ENCODE measurements around the gene ENOPH1. TPM values are rescaled to one million over a fixed set of nuclear protein-coding genes. Genes with fewer than 3 reads are reported as not detected.

The ENOPH1 gene
- total RNA-seq, 1 donor from 2014 or later = 29.7 TPM

DNA sequence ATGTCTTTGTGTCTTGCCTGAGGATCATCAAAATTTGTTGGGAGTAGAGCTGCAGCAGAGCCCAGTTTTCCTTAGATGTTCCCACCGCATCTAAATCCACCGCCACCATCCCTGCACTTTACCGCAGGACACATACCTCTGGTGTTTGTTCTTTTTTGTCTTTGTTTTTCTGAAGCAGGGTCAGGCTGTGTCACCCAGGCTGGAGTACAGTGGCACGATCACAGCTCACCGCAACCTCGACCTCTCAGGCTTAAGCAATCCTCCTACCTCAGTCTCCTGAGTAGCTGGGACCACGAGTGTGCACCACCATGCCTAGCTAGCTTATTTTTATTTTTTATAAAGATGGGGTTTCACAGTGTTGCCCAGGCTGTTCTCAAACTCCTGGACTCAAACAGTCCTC, 4.6 kb downstream of the ENOPH1 start:
- Histone ChIP-seq H3K27me3 (no peaks in the 10 kb centered on the region), H3K27ac (no peak overlapping the region), H3K4me3 (no peak overlapping the region), H3K9me3 (no peaks in the 10 kb centered on the region), H3K36me3 (no peaks in the 10 kb centered on the region), H3K4me1 (peaks cover 20% of the 10 kb centered on the region)
- TF ChIP-seq, protein P1, sequence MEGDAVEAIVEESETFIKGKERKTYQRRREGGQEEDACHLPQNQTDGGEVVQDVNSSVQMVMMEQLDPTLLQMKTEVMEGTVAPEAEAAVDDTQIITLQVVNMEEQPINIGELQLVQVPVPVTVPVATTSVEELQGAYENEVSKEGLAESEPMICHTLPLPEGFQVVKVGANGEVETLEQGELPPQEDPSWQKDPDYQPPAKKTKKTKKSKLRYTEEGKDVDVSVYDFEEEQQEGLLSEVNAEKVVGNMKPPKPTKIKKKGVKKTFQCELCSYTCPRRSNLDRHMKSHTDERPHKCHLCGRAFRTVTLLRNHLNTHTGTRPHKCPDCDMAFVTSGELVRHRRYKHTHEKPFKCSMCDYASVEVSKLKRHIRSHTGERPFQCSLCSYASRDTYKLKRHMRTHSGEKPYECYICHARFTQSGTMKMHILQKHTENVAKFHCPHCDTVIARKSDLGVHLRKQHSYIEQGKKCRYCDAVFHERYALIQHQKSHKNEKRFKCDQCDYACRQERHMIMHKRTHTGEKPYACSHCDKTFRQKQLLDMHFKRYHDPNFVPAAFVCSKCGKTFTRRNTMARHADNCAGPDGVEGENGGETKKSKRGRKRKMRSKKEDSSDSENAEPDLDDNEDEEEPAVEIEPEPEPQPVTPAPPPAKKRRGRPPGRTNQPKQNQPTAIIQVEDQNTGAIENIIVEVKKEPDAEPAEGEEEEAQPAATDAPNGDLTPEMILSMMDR (IDR thresholded peaks at IDR 0.05) = no peak
- intact Hi-C loops (cut with DNase I) = no loop called here
- DNase-seq = no peak
- ATAC-seq = no peak

GRCh38 chr4:82436130-82436529, 5.7 kb downstream of the ENOPH1 start:
- Histone ChIP-seq H3K4me1 (peaks cover 19% of the 10 kb centered on the region), H3K36me3 (no peaks in the 10 kb centered on the region), H3K27ac (no peak overlapping the region), H3K27me3 (no peaks in the 10 kb centered on the region), H3K9me3 (no peaks in the 10 kb centered on the region), H3K4me3 (no peak overlapping the region)
- TF ChIP-seq, protein P1 (IDR thresholded peaks at IDR 0.05) = no peak
- no peak for ATAC-seq
- intact Hi-C loops (cut with DNase I) = no loop called here
- DNase-seq = no peak

DNA sequence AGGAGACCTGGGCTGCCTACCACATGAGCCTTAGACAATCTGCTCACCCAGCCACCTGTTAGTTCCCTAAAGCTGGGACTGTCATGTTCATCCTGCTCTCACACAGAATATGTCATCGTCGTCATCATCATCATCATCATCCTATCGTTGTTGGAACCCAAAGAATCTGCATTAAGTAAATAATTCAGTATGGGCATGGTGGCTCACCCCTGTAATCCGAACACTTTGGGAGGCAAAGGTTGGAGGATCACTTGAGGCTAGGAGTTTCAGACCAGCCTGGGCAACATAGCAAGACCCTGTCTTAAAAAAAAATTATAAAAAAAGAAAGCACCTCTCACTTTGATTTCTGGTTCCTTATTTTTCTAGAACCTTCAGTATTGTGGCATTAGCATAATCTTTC, 6.4 kb downstream of the ENOPH1 start:
- TF ChIP-seq, protein P1 (IDR thresholded peaks at IDR 0.05) = no peak
- H3K27ac ChIP-seq = no peak overlapping the region
- H3K36me3 ChIP-seq = no peaks in the 10 kb centered on the region
- H3K4me1 ChIP-seq = peaks cover 12% of the 10 kb centered on the region
- no peak overlapping the region for H3K4me3 ChIP-seq
- intact Hi-C loops (cut with DNase I) = no loop called here
- H3K9me3 ChIP-seq = no peaks in the 10 kb centered on the region
- H3K27me3 ChIP-seq = no peaks in the 10 kb centered on the region
- ATAC-seq = no peak
- no peak for DNase-seq

DNA sequence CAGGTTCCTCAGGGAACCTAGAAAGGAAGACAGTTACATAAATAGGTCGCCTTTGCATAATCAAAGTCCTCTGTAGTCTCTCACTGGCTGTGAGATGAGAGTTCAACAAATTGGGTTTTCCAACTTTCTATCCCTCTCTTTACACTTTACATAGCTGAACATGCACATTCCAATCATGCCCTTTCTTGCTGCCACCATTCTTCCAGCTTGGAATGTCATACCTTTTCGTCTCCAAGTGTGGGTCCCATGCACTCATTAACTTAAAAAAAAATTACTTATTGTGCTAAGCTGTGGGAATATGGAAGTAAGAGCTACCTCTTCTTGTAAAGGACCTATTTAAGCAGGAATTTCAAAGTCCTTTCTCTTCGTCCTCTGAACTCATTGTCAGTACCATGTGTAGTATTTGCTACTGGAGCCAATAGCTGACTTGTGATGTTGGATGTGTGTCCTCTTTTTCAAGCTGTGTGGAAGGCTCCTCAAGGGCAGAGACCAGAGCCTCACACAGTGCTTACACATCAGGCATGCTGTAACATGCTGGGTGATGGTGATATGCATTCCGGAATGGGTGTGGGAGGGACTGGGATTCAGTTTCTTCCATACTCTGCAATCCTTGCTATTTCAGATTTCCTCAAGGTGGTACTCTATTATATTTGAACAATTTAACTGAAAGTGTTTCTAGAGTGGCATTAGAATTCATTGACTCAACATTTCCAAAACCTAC, 7.1 kb downstream of the ENOPH1 start:
- ATAC-seq (no peak), DNase-seq (no peak)
- Histone ChIP-seq H3K36me3 (no peaks in the 10 kb centered on the region), H3K9me3 (no peaks in the 10 kb centered on the region), H3K4me3 (no peak overlapping the region), H3K27ac (no peak overlapping the region), H3K4me1 (peaks cover 11% of the 10 kb centered on the region), H3K27me3 (no peaks in the 10 kb centered on the region)
- TF ChIP-seq, protein P1 (IDR thresholded peaks at IDR 0.05) = no peak
- intact Hi-C loops (cut with DNase I) = no loop called here

DNA sequence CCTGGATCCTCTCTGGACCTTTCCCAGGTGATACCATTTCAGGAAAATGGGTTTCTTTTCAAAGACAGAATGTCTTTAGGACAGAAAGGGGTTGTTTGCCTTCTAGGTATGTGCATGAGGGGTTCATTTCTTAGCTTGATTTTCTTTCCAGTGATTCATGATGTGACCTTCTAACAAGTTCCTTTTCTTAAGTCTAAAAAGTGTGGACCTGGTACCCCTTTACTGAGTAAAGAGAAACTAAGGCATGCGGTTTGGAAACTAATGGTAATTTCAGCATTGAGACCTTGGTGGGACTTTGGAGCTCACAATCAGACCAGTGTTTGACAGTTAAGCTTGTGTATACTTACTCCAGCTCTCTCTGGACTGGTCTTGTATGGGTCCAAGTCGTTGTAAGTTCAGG, 8.7 kb downstream of the ENOPH1 start:
- Histone ChIP-seq H3K4me3 (no peak overlapping the region), H3K9me3 (no peaks in the 10 kb centered on the region), H3K27me3 (no peaks in the 10 kb centered on the region), H3K36me3 (no peaks in the 10 kb centered on the region), H3K27ac (no peak overlapping the region), H3K4me1 (no peaks in the 10 kb centered on the region)
- intact Hi-C loops (cut with DNase I) = no loop called here
- TF ChIP-seq, protein P1 (IDR thresholded peaks at IDR 0.05) = no peak
- no peak for DNase-seq
- ATAC-seq = no peak

- no peak for ATAC-seq
- intact Hi-C loops (cut with DNase I) = no loop called here
- Histone ChIP-seq H3K27ac (no peak overlapping the region), H3K4me1 (no peaks in the 10 kb centered on the region), H3K9me3 (no peaks in the 10 kb centered on the region), H3K4me3 (no peak overlapping the region), H3K27me3 (no peaks in the 10 kb centered on the region), H3K36me3 (peaks cover 35% of the 10 kb centered on the region)
- DNase-seq = no peak
- TF ChIP-seq, protein P1 (IDR thresholded peaks at IDR 0.05) = no peak
Observed at GRCh38 chr4:82447886-82448285, 17.5 kb downstream of the ENOPH1 start.
